Embryonic facial prominence (tissue), 1 donor: ENCODE data around the gene IFNE.

Experiments
- DNase-seq: peaks from one replicate; pipeline ENCODE4 v3.0.0-alpha.2; 2016; ENCODE audit errors: extremely low spot score

Gene IFNE

GRCh38 chr9:21482213-21482612, at the start of gene IFNE:
IFNE (minus strand) TSS chr9:21482313; CDS start chr9:21481694, 619 bp downstream.
- DNase-seq, result no peak

GRCh38 chr9:21528123-21528808, 46.2 kb upstream of the IFNE start:
- DNase-seq, result no peak

DNA sequence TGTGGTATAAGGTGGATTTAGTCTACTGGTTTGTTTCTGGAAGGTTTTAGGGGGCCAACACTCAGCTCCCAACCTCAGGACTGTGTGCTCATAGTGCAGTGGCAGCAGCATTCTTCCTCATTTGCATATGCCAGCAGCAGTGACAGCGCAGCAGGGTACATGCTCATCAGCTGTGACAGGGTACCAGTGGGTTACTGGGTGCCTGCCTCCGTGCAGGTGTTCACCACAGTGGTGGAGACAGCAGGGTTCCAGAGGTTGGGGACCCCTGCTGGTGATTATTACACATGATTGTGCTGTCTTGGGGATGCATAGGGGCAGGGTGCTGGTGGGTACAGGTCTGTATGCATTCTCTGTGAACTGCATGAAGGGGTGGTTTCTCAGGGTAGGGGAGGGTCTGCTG, 45.5 kb upstream of the IFNE start:
- no peak for DNase-seq

- DNase-seq, result no peak
Measured at GRCh38 chr9:21525174-21525573, 43.1 kb upstream of the IFNE start.

DNA sequence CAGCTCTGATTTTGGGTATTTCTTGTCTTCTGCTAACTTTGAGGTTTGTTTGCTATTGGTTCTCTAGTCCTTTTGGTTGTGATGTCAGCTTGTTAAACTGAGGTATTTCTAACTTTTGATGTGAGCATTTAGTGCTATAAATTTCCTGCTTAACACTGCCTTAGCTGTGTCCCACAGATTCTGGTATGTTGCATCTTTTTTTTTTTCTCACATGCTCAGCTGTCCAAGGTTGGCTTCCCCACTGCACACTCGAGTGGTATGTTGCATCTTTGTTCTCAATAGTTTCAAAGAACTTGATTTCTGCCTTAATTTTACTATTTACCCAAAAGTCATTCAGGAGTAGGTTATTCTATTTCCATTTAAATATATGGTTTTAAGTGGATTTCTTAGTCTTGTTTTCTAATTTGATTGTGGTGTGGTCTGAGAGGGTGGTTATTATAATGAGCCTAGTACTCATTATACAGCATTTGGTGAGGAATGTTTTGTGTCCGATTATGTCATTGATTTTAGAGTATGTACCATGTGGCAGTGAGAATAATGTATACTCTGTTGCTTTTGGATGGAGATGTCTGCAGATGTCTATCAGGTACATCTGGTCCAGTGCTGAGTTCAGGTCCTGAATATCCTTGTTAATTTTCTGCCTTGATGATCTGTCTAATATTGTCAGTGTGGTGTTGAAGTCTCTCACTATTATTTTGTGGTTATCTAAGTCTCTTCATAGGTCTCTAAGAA, 42.2 kb upstream of the IFNE start:
- DNase-seq, result no peak

GRCh38 chr9:21523021-21524014, 41.2 kb upstream of the IFNE start:
- DNase-seq, result no peak

DNA sequence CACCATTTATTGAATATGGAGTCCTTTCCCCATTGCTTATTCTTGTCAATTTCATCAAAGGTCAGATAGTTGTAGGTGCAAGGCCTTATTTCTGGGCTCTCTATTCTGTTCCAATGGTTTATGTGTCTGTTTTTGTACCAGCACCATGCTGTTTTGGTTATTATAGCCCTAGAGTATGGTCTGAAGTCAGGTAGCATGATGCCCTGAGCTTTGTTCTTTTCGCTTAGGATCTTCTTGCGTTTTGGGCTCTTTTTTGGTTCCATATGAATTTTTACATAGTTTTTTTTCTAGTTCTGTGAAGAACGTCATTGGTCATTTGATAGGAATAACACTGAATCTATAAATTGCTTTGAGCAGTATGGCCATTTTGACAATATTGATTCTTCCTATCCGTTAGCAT, 40.2 kb upstream of the IFNE start:
- DNase-seq, result no peak

DNA sequence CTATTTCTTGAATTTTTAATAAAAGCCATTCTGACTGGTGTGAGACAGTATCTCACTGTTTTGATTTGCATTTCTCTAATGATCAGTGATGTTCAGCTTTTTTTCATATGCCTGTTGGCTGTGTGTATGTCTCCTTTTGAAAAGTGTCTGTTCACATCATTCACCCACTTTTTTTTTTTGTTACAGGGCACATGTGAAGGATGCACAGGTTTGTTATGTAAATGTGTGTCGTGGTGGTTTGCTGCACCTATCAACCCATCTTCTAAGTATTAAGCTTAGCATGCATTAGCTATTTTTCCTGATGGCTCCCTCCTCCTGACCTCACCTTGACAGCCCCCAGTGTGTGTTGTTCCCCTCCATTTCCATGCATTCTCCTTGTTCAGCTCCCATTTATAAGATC, 39.3 kb upstream of the IFNE start:
- DNase-seq, result no peak

DNA sequence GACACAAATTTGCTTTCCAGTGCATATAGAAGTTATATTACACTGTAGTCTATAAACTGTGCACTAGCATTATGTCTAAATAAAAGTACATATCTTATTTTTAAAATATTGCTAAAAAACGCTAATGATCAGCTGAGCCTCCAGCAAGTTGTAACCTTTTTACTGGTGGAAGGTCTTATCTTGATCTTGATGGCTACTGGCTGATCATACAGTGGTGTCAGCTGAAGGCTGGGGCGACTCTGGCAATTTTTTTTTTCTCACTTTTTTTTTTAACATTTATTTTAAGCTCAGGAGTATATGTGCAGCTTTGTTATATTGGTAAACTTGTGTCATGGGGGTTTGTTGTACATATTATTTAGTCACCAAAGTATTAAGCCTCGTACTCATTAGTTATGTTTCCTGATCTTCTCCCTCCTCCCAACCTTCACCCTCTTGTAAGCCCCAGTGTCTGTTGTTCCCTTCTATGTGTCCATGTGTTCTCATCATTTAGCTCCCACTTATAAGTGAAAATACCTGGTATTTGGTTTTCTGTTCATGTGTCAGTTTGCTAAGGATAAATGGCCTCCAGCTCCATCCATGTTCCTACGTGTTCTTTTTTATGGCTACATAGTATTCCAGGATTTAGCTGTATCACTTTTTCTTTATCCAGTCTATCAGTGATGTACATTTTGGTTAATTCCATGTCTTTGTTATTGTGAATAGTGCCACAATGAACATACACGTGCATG, 38.6 kb upstream of the IFNE start:
- DNase-seq, result no peak

GRCh38 chr9:21519855-21520434, 37.8 kb upstream of the IFNE start:
- no peak for DNase-seq

GRCh38 chr9:21516796-21517195, 34.7 kb upstream of the IFNE start:
- no peak for DNase-seq

DNA sequence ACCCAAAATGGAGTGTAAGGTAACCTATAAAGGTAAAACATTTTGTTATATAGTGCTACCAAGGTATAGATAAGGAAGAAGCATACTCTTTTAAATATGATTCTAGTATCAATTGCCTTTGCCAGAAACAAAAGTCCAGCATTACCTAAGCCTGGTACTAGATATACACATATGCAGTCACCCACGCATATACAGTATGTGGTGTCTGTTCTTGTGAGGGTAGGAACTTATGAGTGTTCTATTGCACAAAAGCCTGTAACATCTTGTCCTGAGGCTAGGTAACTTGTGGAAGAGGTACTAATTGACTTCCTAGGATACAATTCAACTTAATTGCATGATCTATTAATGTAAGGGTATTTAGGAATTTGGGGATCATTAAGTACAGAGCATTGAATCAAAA, 31.3 kb upstream of the IFNE start:
- DNase-seq, result no peak

DNA sequence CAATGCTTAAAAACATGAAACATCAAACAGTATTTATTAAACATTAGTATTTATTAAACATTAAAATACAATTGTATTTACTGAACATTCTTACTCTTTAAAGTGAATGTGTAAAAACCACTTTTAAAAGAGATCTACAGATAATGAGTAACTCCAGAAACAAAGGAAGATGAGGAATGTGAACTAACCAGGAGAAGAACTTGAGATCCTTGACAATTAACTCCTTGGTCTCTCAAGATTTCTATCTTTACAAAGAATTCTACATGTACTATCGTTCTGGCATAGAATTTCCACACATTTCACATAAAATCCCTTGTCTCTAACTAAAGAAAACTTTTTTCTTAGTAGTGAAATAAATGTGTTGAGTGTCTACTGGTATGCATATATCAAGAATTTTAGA, 28.7 kb upstream of the IFNE start:
- DNase-seq, result no peak

DNA sequence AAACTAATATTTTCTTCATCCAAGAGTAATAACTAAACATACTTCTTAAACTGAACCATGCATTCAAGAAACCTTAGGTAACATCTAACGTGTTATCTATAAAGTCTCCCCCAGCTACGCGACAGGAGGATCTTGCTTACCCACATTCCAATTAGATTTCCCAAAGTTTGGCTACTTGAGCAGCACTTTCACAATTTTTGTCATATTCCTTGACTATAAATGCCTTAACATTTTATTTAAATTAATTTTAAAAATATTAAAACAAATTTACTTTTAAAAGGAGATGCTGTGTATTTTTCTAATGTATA, 25.3 kb upstream of the IFNE start:
- DNase-seq, result no peak

GRCh38 chr9:21506626-21507482, 24.7 kb upstream of the IFNE start:
- DNase-seq, result no peak

- no peak for DNase-seq
Measured at GRCh38 chr9:21505425-21506179, 23.5 kb upstream of the IFNE start.

DNA sequence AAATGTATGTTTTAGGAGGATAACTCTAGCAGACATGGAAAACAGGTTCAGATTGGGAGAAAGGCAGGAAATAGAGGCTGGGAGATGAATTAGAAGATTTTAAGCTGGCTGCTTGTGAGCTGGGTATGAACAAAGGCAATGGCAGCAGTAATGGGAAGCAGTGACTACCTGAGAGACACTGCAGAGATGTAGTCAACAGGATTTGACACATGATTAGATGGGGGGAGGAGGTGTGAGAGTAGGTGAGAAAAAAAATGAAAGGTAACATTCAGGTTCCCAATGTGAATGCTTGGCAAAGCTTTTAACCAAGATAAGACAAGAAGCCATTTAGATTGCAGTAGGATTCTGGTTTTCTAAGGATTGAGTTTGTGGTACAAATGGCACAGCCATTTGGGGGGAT, 22.8 kb upstream of the IFNE start:
- DNase-seq, result no peak

GRCh38 chr9:21504113-21504512, 22.0 kb upstream of the IFNE start:
- DNase-seq, result no peak

- no peak for DNase-seq
Measured at GRCh38 chr9:21502586-21502985, 20.5 kb upstream of the IFNE start.

DNA sequence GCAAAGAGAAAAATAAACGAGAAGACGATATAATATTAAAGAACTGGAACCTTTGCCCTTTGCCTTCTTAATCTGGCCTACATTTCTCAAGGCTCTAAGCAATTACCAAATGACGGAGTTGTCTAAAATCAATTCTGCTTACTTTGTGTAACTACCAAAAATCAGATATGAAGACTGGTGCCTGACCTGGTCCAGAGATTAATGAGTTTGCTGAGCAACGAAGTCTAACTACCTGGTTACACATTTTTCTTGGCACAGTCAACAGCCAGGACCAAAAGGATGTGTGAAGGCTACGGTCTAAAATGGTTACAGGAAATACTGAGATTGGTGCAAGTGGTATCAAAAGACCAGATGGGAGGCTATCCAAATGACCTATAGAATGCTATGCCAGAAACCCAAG, 17.8 kb upstream of the IFNE start:
- DNase-seq, result no peak
